ENCODE measurements around the gene CEACAM19.
"Not testable (repeated sequence)": the region's sequence is repeated elsewhere in the genome, so short reads cannot be mapped to it uniquely, and the experiment has no call there.

The CEACAM19 gene

GRCh38 chr19:44706506-44707236 is 35.4 kb downstream of the CEACAM19 start:
- ATAC-seq (replicated peaks), result no peak
- H3K4me3 Mint-ChIP-seq, result no peak overlapping the region

GRCh38 chr19:44707794-44708193 is 36.5 kb downstream of the CEACAM19 start:
- Mint-ChIP-seq H3K27ac (no peak overlapping the region), H3K27me3 (peaks cover 14 to 33% of the 10 kb centered on the region in 2 donors), H3K36me3 (no peaks in the 10 kb centered on the region), H3K4me3 (no peak overlapping the region), H3K4me1 (peaks cover 0 to 3% of the 10 kb centered on the region in 2 donors), H3K9me3 (peaks cover 0 to 2% of the 10 kb centered on the region in 2 donors)
- DNase-seq (no peak), ATAC-seq (replicated peaks) (no peak)

More at GRCh38 chr19:44706506-44707236, 35.4 kb downstream of the CEACAM19 start:
- Mint-ChIP-seq H3K36me3 (no peaks in the 10 kb centered on the region), H3K4me1 (peaks cover 0 to 3% of the 10 kb centered on the region in 2 donors), H3K9me3 (peaks cover 0 to 2% of the 10 kb centered on the region in 2 donors), H3K27me3 (peaks cover 14 to 35% of the 10 kb centered on the region in 2 donors), H3K27ac (no peak overlapping the region)
- DNase-seq, result no peak

DNA sequence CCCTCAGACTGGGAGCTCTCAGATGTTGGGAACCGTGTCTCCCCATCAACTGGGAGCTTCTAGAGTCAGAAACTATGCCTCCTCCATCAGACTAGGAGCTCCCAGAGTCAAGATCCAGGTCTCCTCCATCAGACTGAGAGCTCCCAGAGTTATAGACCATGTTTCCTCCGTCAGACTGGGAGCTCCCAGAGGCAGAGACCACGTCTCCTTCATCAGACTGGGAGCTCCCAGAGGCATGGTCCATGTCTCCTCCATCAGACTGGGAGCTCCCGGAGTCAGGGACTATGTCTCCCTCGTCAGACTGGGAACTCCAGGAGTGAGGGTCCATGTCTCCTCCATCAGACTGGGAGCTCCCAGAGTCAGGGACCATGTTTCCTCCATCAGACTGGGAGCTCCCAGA is 37.7 kb downstream of the CEACAM19 start:
- ATAC-seq (replicated peaks) (no peak), DNase-seq (no peak)
- Mint-ChIP-seq H3K4me3 (no peak overlapping the region), H3K27ac (no peak overlapping the region), H3K9me3 (peaks cover 0 to 2% of the 10 kb centered on the region in 2 donors), H3K4me1 (peaks cover 0 to 3% of the 10 kb centered on the region in 2 donors), H3K27me3 (peaks cover 14 to 29% of the 10 kb centered on the region in 2 donors), H3K36me3 (no peaks in the 10 kb centered on the region)

DNA sequence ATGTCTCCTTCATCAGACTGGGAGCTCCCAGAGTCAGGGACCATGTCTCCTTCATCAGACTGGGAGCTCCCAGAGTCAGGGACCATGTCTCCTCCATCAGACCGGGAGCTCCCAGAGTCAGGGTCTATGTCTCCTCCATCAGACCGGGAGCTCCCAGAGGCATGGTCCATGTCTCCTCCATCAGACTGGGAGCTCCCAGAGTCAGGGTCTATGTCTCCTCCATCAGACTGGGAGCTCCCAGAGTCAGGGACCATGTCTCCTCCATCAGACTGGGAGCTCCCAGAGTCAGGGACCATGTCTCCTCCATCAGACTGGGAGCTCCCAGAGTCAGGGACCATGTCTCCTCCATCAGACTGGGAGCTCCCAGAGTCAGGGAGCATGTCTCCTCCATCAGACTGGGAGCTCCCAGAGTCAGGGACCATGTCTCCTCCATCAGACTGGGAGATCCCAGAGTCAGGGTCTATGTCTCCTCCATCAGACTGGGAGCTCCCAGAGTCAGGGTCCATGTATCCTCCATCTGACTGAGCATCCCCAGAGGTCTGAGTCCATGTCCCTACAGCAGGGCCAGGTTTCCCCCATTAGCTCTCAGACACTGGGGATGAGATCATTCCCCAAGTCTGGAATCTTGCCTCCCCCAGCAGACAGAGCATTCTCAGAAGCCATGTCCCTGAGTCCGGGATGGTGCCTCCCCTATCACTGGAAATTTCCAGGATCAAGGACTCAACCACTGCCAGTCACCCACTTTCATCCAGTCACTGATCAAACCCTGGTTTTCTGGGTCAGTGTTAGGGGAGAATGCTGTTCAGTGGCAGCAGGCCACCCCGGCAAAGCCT is 38.4 kb downstream of the CEACAM19 start:
- not testable (repeated sequence) for H3K4me3 Mint-ChIP-seq; ATAC-seq (replicated peaks); DNase-seq; H3K4me1 Mint-ChIP-seq; H3K27ac Mint-ChIP-seq; H3K36me3 Mint-ChIP-seq; H3K9me3 Mint-ChIP-seq
- peaks cover 14 to 29% of the 10 kb centered on the region in 2 donors for H3K27me3 Mint-ChIP-seq

DNA sequence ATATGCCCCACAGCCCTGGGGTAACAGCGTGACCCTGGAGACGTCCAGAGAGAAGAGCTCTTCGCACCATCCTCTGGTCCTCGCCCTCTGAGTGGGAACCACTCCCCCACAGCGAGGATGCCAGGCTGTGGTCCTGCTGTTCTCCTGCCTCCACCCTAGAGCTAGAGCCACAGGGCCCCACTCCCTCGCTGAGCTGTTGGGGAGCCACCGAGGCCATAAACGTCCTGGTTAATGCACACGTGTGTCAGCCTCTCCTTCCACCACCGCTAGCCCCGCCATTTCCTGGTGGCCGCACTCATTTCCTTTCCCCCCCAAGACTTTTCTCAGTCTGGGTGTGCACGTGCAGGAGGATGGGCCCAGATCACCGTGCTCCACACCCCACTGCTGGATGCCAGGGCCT is 39.2 kb downstream of the CEACAM19 start:
- no peak for DNase-seq
- peaks cover 0 to 3% of the 10 kb centered on the region in 2 donors for H3K4me1 Mint-ChIP-seq

DNA sequence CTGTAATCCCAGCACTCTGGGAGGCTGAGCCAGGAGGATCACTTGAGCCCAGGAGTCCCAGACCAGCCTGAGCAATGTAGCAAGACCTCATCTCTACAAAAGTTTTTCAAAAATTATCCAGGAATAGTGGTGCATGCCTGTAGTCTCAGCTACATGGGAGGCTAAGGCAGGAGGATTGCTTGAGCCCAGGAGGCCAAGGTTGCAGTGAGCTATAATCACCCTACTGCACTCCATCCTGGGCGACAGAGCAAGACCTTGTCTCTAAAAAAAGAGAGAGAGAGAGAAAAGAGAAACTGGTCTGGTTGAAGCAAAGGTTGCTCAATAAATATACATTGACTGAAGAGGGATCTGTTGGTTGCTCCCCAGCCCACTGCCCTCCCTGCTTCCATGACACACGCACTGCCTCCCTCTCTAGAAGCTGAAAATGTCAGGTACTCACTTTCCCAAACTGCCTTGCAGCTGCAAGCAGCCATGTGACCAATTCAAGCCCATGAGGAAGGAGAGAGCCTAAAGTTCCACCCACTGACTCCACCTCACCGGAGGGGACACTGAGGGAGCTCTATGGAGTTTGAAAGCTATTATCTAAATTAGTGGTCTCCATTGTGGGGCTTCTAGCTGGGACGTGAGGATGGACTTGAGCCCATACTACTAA is 41.7 kb downstream of the CEACAM19 start:
- Mint-ChIP-seq H3K27me3 (peaks cover 14 to 22% of the 10 kb centered on the region in 2 donors), H3K9me3 (peaks cover 15 to 16% of the 10 kb centered on the region in 2 donors), H3K27ac (no peak overlapping the region), H3K4me3 (no peak overlapping the region), H3K36me3 (no peaks in the 10 kb centered on the region), H3K4me1 (peaks cover 0 to 3% of the 10 kb centered on the region in 2 donors)
- DNase-seq (no peak), ATAC-seq (replicated peaks) (no peak)

More for the DNA sequence above, 39.2 kb downstream of the CEACAM19 start:
- Mint-ChIP-seq H3K9me3 (peaks cover 12 to 14% of the 10 kb centered on the region in 2 donors), H3K27me3 (peaks cover 14 to 32% of the 10 kb centered on the region in 2 donors), H3K27ac (no peak overlapping the region), H3K4me3 (no peak overlapping the region), H3K36me3 (no peaks in the 10 kb centered on the region)
- no peak for ATAC-seq (replicated peaks)

DNA sequence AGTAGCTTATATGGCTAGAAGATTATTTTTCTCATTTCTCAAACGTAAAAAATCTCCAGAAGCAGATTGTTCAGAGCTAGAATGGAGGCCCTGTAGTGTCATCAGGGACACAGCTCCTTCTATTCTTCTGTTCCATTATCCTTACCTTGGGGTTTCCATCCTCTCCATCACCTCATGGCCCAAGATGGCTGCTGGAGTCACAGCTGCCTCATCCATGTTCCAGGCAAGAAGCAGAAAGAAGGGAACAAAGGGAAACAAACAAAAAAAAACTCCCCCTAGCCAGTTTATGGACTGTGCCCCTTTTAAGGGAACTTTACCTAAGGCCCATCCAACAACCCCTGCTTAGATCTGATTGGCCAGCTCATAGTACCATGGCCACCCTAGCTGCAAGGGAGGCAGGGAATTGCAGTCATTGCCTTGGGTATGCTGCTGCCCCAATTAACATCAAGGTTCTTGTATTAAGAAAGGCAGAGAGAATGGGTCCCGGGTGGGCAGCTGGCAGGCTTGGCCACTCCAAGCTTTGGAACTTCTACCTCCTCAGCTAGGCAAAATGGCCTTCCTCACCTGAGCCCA is 43.4 kb downstream of the CEACAM19 start:
- H3K4me3 Mint-ChIP-seq, result no peak overlapping the region
- no peaks in the 10 kb centered on the region for H3K36me3 Mint-ChIP-seq
- DNase-seq (no peak), ATAC-seq (replicated peaks) (no peak)
- H3K27me3 Mint-ChIP-seq, result peaks cover 14 to 25% of the 10 kb centered on the region in 2 donors
- peaks cover 0 to 3% of the 10 kb centered on the region in 2 donors for H3K4me1 Mint-ChIP-seq
- H3K27ac Mint-ChIP-seq, result no peak overlapping the region
- H3K9me3 Mint-ChIP-seq, result peaks cover 15 to 16% of the 10 kb centered on the region in 2 donors

DNA sequence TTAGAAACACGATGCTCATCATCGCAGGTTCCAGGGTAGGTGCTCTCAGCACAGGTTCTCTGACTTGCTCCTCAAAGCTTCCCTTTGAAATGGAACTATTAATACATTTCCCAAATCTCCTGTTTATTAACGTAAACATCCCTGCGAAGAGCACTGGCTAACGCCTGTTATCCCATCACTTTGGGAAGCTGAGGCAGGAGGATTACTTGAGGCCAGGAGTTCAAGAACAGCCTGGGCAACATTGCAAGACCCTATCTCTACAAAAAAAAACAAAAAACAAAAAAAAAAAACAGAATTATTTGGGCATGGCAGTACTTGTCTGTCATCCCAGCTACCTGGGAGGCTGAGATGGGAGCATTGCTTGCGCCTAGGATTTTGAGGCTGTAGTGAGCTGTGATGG is 46.3 kb downstream of the CEACAM19 start:
- no peak for ATAC-seq (replicated peaks)
- H3K4me1 Mint-ChIP-seq, result peaks cover 11% of the 10 kb centered on the region in 2 donors
- peaks cover 0 to 10% of the 10 kb centered on the region in 2 donors for H3K27me3 Mint-ChIP-seq
- no peak for DNase-seq
- H3K36me3 Mint-ChIP-seq, result no peaks in the 10 kb centered on the region
- H3K4me3 Mint-ChIP-seq, result no peak overlapping the region
- H3K27ac Mint-ChIP-seq, result no peak overlapping the region
- H3K9me3 Mint-ChIP-seq, result peaks cover 13 to 16% of the 10 kb centered on the region in 2 donors

- no peak for ATAC-seq (replicated peaks)
- no peak for DNase-seq
- Mint-ChIP-seq H3K4me3 (no peak overlapping the region), H3K27me3 (peaks cover 0 to 10% of the 10 kb centered on the region in 2 donors), H3K4me1 (peaks cover 17 to 19% of the 10 kb centered on the region in 2 donors), H3K27ac (no peak overlapping the region), H3K9me3 (peaks cover 13 to 16% of the 10 kb centered on the region in 2 donors), H3K36me3 (no peaks in the 10 kb centered on the region)
These were observed 47.4 kb downstream of the CEACAM19 start for GRCh38 chr19:44718441-44719261.

GRCh38 chr19:44719262-44719701 is 48.0 kb downstream of the CEACAM19 start:
- Mint-ChIP-seq H3K27ac (no peak overlapping the region), H3K27me3 (peaks cover 0 to 10% of the 10 kb centered on the region in 2 donors), H3K9me3 (peaks cover 13 to 14% of the 10 kb centered on the region in 2 donors), H3K4me3 (no peak overlapping the region), H3K36me3 (no peaks in the 10 kb centered on the region), H3K4me1 (peaks cover 22 to 26% of the 10 kb centered on the region in 2 donors)
- DNase-seq (no peak), ATAC-seq (replicated peaks) (no peak)

GRCh38 chr19:44720396-44720795 is 49.1 kb downstream of the CEACAM19 start:
- not testable (repeated sequence) for H3K27me3 Mint-ChIP-seq; H3K9me3 Mint-ChIP-seq; ATAC-seq (replicated peaks); H3K36me3 Mint-ChIP-seq; H3K27ac Mint-ChIP-seq; H3K4me3 Mint-ChIP-seq; DNase-seq
- peaks cover 28 to 37% of the 10 kb centered on the region in 2 donors for H3K4me1 Mint-ChIP-seq

GRCh38 chr19:44720945-44721344 is 49.7 kb downstream of the CEACAM19 start:
- H3K36me3 Mint-ChIP-seq, result no peaks in the 10 kb centered on the region
- peaks cover 30 to 42% of the 10 kb centered on the region in 2 donors for H3K4me1 Mint-ChIP-seq
- peaks cover 0 to 4% of the 10 kb centered on the region in 2 donors for H3K27me3 Mint-ChIP-seq
- H3K9me3 Mint-ChIP-seq, result no peaks in the 10 kb centered on the region
- DNase-seq (no peak), ATAC-seq (replicated peaks) (no peak)
- no peak overlapping the region for H3K4me3 Mint-ChIP-seq
- no peak overlapping the region for H3K27ac Mint-ChIP-seq

GRCh38 chr19:44721369-44721768 is 50.1 kb downstream of the CEACAM19 start:
- not testable (repeated sequence) for H3K27me3 Mint-ChIP-seq; H3K4me3 Mint-ChIP-seq; ATAC-seq (replicated peaks); H3K27ac Mint-ChIP-seq; H3K36me3 Mint-ChIP-seq; DNase-seq; H3K9me3 Mint-ChIP-seq
- peaks cover 30 to 43% of the 10 kb centered on the region in 2 donors for H3K4me1 Mint-ChIP-seq

Data from stimulated activated naive B cell treated with anti-CD40 and anti-IgM and Interleukin-4, amounts not matched to agents 10 μg/mL and 1 μg/mL and 100 μg/mL, for 72 hours (primary cell).